HEK293 (cell line): ENCODE measurements around the gene KCNK15.
A peak's percentile ranks its signal among the peaks of the same experiment; 100 is the strongest.

Source experiments
- BCL6B ChIP-seq: fragments of 450-650 bp; formaldehyde crosslinking; IDR thresholded peaks from 2 replicates; pipeline ENCODE4 v1.5.1; 2017; ENCODE audit warnings: missing biosample characterization, missing genetic modification characterization
- HIC1 ChIP-seq: fragments of 450-650 bp; formaldehyde crosslinking; IDR thresholded peaks from 2 replicates; pipeline ENCODE4 v1.5.1; 2016; ENCODE audit warnings: missing biosample characterization, missing genetic modification characterization
- HOXC10 ChIP-seq: sonication (generic); formaldehyde crosslinking; IDR thresholded peaks from 2 replicates; pipeline ENCODE4 v1.8.1; 2023; ENCODE audit warnings: mild to moderate bottlenecking, missing genetic modification reagents
- KLF16 ChIP-seq: fragments of 450-650 bp; formaldehyde crosslinking; IDR thresholded peaks from 2 replicates; pipeline ENCODE4 v1.5.1; 2017; ENCODE audit warnings: missing biosample characterization, missing genetic modification characterization
- OSR2 ChIP-seq: fragments of 450-650 bp; formaldehyde crosslinking; IDR thresholded peaks from 2 replicates; pipeline ENCODE4 v1.5.1; 2016; ENCODE audit warnings: missing biosample characterization, missing genetic modification characterization
- REPIN1 ChIP-seq: fragments of 450-650 bp; formaldehyde crosslinking; IDR thresholded peaks from 2 replicates; pipeline ENCODE4 v1.5.1; 2017; ENCODE audit warnings: missing biosample characterization, missing genetic modification characterization, low read depth
- SP3 ChIP-seq: fragments of 450-650 bp; formaldehyde crosslinking; IDR thresholded peaks from 2 replicates; pipeline ENCODE4 v1.5.1; 2016; ENCODE audit warnings: missing biosample characterization, missing genetic modification characterization
- TRIM28 ChIP-seq: IDR thresholded peaks from 2 replicates; pipeline ENCODE4 v1.6.1; 2011; ENCODE audit warnings: low read length, control low read depth, borderline replicate concordance
- WT1 ChIP-seq: fragments of 450-650 bp; formaldehyde crosslinking; IDR thresholded peaks from 2 replicates; pipeline ENCODE4 v1.5.1; 2016; ENCODE audit warnings: missing biosample characterization, missing genetic modification characterization
- YY1 ChIP-seq: fragments of 450-650 bp; formaldehyde crosslinking; IDR thresholded peaks from 2 replicates; pipeline ENCODE4 v1.5.1; 2018; ENCODE audit warnings: missing biosample characterization, missing genetic modification characterization
- ZBTB1 ChIP-seq: fragments of 450-650 bp; formaldehyde crosslinking; IDR thresholded peaks from 2 replicates; pipeline ENCODE4 v1.5.1; 2016; ENCODE audit warnings: missing biosample characterization, missing genetic modification characterization
- ZBTB6 ChIP-seq: fragments of 450-650 bp; formaldehyde crosslinking; IDR thresholded peaks from 2 replicates; pipeline ENCODE4 v1.5.1; 2017; ENCODE audit warnings: missing biosample characterization, missing genetic modification characterization
- ZFP3 ChIP-seq: fragments of 450-650 bp; formaldehyde crosslinking; IDR thresholded peaks from 2 replicates; pipeline ENCODE4 v1.5.1; 2016; ENCODE audit warnings: low read depth, missing biosample characterization, missing genetic modification characterization
- ZFP69B ChIP-seq: fragments of 450-650 bp; formaldehyde crosslinking; IDR thresholded peaks from 2 replicates; pipeline ENCODE4 v1.5.1; 2016; ENCODE audit warnings: missing biosample characterization, missing genetic modification characterization
- ZNF133 ChIP-seq: fragments of 450-650 bp; formaldehyde crosslinking; IDR thresholded peaks from 2 replicates; pipeline ENCODE4 v1.5.1; 2016; ENCODE audit warnings: missing biosample characterization, missing genetic modification characterization
- ZNF140 ChIP-seq: fragments of 450-650 bp; formaldehyde crosslinking; IDR thresholded peaks from 2 replicates; pipeline ENCODE4 v1.5.1; 2016; ENCODE audit warnings: missing biosample characterization, missing genetic modification characterization
- ZNF174 ChIP-seq: fragments of 450-650 bp; formaldehyde crosslinking; IDR thresholded peaks from 2 replicates; pipeline ENCODE4 v1.5.0; 2017; ENCODE audit warnings: missing biosample characterization, mild to moderate bottlenecking, missing genetic modification characterization
- ZNF19 ChIP-seq: fragments of 450-650 bp; formaldehyde crosslinking; IDR thresholded peaks from 2 replicates; pipeline ENCODE4; 2016; ENCODE audit warnings: missing biosample characterization, missing genetic modification characterization, low read depth
- ZNF211 ChIP-seq: fragments of 450-650 bp; formaldehyde crosslinking; IDR thresholded peaks from 2 replicates; pipeline ENCODE4 v1.5.1; 2016; ENCODE audit warnings: low read depth, missing biosample characterization, missing genetic modification characterization
- ZNF23 ChIP-seq: fragments of 450-650 bp; formaldehyde crosslinking; IDR thresholded peaks from 2 replicates; pipeline ENCODE4 v1.5.1; 2016; ENCODE audit warnings: missing biosample characterization, missing genetic modification characterization, borderline replicate concordance
- ZNF311 ChIP-seq: fragments of 450-650 bp; formaldehyde crosslinking; IDR thresholded peaks from 2 replicates; pipeline ENCODE4 v1.5.1; 2017; ENCODE audit warnings: missing biosample characterization, missing genetic modification characterization, borderline replicate concordance
- ZNF341 ChIP-seq: fragments of 450-650 bp; formaldehyde crosslinking; IDR thresholded peaks from 2 replicates; pipeline ENCODE4; 2016; ENCODE audit warnings: low read depth, missing biosample characterization, missing genetic modification characterization
- ZNF350 ChIP-seq: fragments of 450-650 bp; formaldehyde crosslinking; IDR thresholded peaks from 2 replicates; pipeline ENCODE4 v1.5.0; 2017; ENCODE audit warnings: missing biosample characterization, mild to moderate bottlenecking, missing genetic modification characterization
- ZNF354C ChIP-seq: fragments of 450-650 bp; formaldehyde crosslinking; IDR thresholded peaks from 2 replicates; pipeline ENCODE4 v1.5.1; 2016; ENCODE audit warnings: missing biosample characterization, missing genetic modification characterization, low read depth, borderline replicate concordance
- ZNF391 ChIP-seq: fragments of 450-650 bp; formaldehyde crosslinking; IDR thresholded peaks from 2 replicates; pipeline ENCODE4 v1.5.1; 2016; ENCODE audit warnings: low read depth, missing biosample characterization, missing genetic modification characterization, borderline replicate concordance
- ZNF404 ChIP-seq: fragments of 450-650 bp; formaldehyde crosslinking; IDR thresholded peaks from 2 replicates; pipeline ENCODE4 v1.5.1; 2017; ENCODE audit warnings: missing biosample characterization, missing genetic modification characterization
- ZNF423 ChIP-seq: fragments of 450-650 bp; formaldehyde crosslinking; IDR thresholded peaks from 2 replicates; pipeline ENCODE4 v1.5.1; 2016; ENCODE audit warnings: missing biosample characterization, missing genetic modification characterization
- ZNF426 ChIP-seq: fragments of 450-650 bp; formaldehyde crosslinking; IDR thresholded peaks from 2 replicates; pipeline ENCODE4 v1.5.1; 2017; ENCODE audit warnings: missing biosample characterization, missing genetic modification characterization, mild to moderate bottlenecking, inconsistent platforms, moderate library complexity
- ZNF433 ChIP-seq: fragments of 450-650 bp; formaldehyde crosslinking; IDR thresholded peaks from 2 replicates; pipeline ENCODE4 v1.5.1; 2016; ENCODE audit warnings: missing biosample characterization, missing genetic modification characterization, low read depth
- ZNF544 ChIP-seq: fragments of 450-650 bp; formaldehyde crosslinking; IDR thresholded peaks from 2 replicates; pipeline ENCODE4 v1.5.0; 2017; ENCODE audit warnings: missing biosample characterization, missing genetic modification characterization
- ZNF623 ChIP-seq: fragments of 450-650 bp; formaldehyde crosslinking; IDR thresholded peaks from 2 replicates; pipeline ENCODE4 v1.5.1; 2016; ENCODE audit warnings: missing biosample characterization, missing genetic modification characterization
- ZNF664 ChIP-seq: fragments of 450-650 bp; formaldehyde crosslinking; IDR thresholded peaks from 2 replicates; pipeline ENCODE4 v1.5.1; 2016; ENCODE audit warnings: missing biosample characterization, missing genetic modification characterization
- ZNF776 ChIP-seq: fragments of 450-650 bp; formaldehyde crosslinking; IDR thresholded peaks from 2 replicates; pipeline ENCODE4 v1.5.0; 2017; ENCODE audit warnings: missing biosample characterization, missing genetic modification characterization, borderline replicate concordance
- ZNF791 ChIP-seq: fragments of 450-650 bp; formaldehyde crosslinking; IDR thresholded peaks from 2 replicates; pipeline ENCODE4 v1.5.1; 2016; ENCODE audit warnings: missing biosample characterization, missing genetic modification characterization
- ZNF792 ChIP-seq: fragments of 450-650 bp; formaldehyde crosslinking; IDR thresholded peaks from 2 replicates; pipeline ENCODE4 v1.5.1; 2016; ENCODE audit warnings: missing biosample characterization, missing genetic modification characterization
- ZNF830 ChIP-seq: fragments of 450-650 bp; IDR thresholded peaks from 2 replicates; pipeline ENCODE4 v1.5.0; 2018; ENCODE audit warnings: missing biosample characterization, missing genetic modification characterization, low read depth, mild to moderate bottlenecking, moderate library complexity

The KCNK15 gene

GRCh38 chr20:44714701-44715498 lies 30.8 kb upstream of the KCNK15 start, which contains the start of gene CCN5 (continued):
- no peak; the same call in 1 of the 2 replicates for TF ChIP-seq HIC1 (tag by site-specific recombination)
- TF ChIP-seq ZNF544 (tag by site-specific recombination) = no peak
- no peak for TF ChIP-seq ZNF426 (tag by site-specific recombination)
- TF ChIP-seq ZNF391 (tag by site-specific recombination) = peak; percentile 19; the same call in 1 of the 2 replicates
- peak; percentile 39; the same call in 1 of the 2 replicates for TF ChIP-seq ZNF623
- no peak for TF ChIP-seq ZFP69B (tag by site-specific recombination)
- TF ChIP-seq KLF16 (tag by site-specific recombination) = peak; percentile 91
- TF ChIP-seq OSR2 = no peak
- no peak for TF ChIP-seq ZNF404 (tag by site-specific recombination)
- TF ChIP-seq BCL6B = no peak
- TF ChIP-seq YY1 (tag by site-specific recombination) = no peak
- no peak for TF ChIP-seq ZNF133
- no peak for TF ChIP-seq ZNF350 (tag by site-specific recombination)
- TF ChIP-seq TRIM28 = no peak
- TF ChIP-seq ZFP3 = no peak
- no peak for TF ChIP-seq HOXC10 (CRISPR knock-in tag)
- TF ChIP-seq ZNF211 (tag by site-specific recombination) = no peak
- no peak for TF ChIP-seq ZBTB6 (tag by site-specific recombination)
- no peak for TF ChIP-seq ZNF341 (tag by site-specific recombination)
- no peak for TF ChIP-seq ZNF791 (tag by site-specific recombination)
- TF ChIP-seq ZNF776 (tag by site-specific recombination) = no peak
- TF ChIP-seq ZBTB1 (tag by site-specific recombination) = no peak
- TF ChIP-seq ZNF433 (tag by site-specific recombination) = no peak
- TF ChIP-seq ZNF23 = no peak
- TF ChIP-seq SP3 = no peak
- TF ChIP-seq ZNF19 = no peak
- TF ChIP-seq ZNF423 (tag by site-specific recombination) = no peak
- no peak for TF ChIP-seq ZNF311 (tag by site-specific recombination)
- no peak for TF ChIP-seq ZNF140 (tag by site-specific recombination)
- no peak for TF ChIP-seq ZNF664 (tag by site-specific recombination)
- TF ChIP-seq ZNF174 (tag by site-specific recombination) = no peak
- TF ChIP-seq WT1 (tag by site-specific recombination) = no peak
- TF ChIP-seq ZNF830 = no peak
- no peak for TF ChIP-seq ZNF792 (tag by site-specific recombination)
- TF ChIP-seq REPIN1 (tag by site-specific recombination) = no peak
- TF ChIP-seq ZNF354C = no peak
